ENCODE data around the gene KRTAP20-3.

Gene KRTAP20-3

DNA sequence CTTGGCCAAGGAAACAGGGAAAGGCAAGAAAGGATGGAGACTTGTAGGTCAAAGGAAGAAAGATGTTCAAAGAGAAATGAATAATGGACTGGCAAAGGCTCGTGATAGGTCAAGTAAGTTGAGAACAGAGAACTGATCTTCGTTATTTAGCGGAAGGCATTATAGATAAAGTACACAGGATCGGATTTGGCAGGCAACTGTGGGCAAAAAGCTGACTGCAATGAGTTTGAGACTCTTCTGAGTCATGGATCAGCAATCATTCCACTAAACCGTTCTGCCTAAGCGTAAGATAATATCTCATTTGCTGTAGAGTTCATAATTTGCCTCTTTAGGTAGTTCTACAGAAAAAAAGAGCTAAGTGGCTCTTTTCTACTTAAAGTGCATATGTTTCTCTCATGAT, 41.8 kb downstream of the KRTAP20-3 start:
- no peak for DNase-seq (ENCODE audit: low read depth in 2 of 2)

DNA sequence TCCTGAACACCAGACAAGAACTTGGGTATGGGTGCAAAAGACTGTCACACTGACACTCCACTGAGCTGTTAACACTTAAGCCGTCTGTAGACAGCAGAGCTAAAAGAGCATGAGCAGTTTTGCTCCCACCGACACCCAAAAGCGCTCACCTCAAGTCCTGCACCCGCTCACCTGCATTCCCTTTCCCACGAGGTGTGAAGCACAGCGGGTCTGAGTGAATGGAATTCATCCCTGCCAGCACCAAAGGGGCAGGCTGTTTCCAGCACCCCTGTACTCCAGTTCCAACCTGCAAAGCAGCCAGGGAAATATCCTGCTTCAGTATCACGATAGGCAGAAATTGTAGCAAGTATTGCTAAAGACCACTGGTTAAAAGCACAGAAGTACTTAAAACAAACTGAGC, 47.2 kb downstream of the KRTAP20-3 start:
- no peak for DNase-seq (ENCODE audit: low read depth in 2 of 2)

Measured in stimulated activated CD8-positive, alpha-beta memory T cell treated with anti-CD3 and anti-CD28 coated beads, Interleukin-15, amount 100 ng/mL, for 48 hours (primary cell).